Ascending aorta (tissue), 2 donors: ENCODE results near the gene ARPC1B. TPM values are rescaled to one million over a fixed set of nuclear protein-coding genes. Genes with fewer than 3 reads are reported as not detected.
"Not testable (repeated sequence)": the region's sequence is repeated elsewhere in the genome, so short reads cannot be mapped to it uniquely, and the experiment has no call there.

Experiments
- DNase-seq, 2 donors: peaks; one replicate each; pipeline ENCODE4 v3.0.0-alpha.2; 2019; ENCODE audit warnings: low spot score in 2 of 2
- H3K27ac ChIP-seq, 2 donors: fragments of 200-600 bp; sonication (generic); one replicate each; pipeline ENCODE4 v1.5.1; 2016 to 2017; ENCODE audit warnings: mild to moderate bottlenecking in 1 of 2
- H3K27me3 ChIP-seq: fragments of 200-600 bp; sonication (generic); one replicate; pipeline ENCODE4 v1.5.1; 2017
- H3K36me3 ChIP-seq, 2 donors: fragments of 200-600 bp; sonication (generic); one replicate each; pipeline ENCODE4 v1.5.1; 2016
- H3K4me1 ChIP-seq, 2 donors: fragments of 200-600 bp; sonication (generic); one replicate each; pipeline ENCODE4 v1.5.1; 2016 to 2017; ENCODE audit warnings: mild to moderate bottlenecking in 1 of 2
- H3K4me3 ChIP-seq, 2 donors: fragments of 200-600 bp; sonication (generic); one replicate each; pipeline ENCODE4 v1.5.1; 2016 to 2017; ENCODE audit warnings: mild to moderate bottlenecking in 1 of 2
- H3K9me3 ChIP-seq, 2 donors: fragments of 200-600 bp; sonication (generic); one replicate each; pipeline ENCODE4 v1.5.1; 2016
- CTCF ChIP-seq, 3 experiments: fragments of 200-600 bp in 2 of 3; fragments of 450-650 bp in 1 of 3; sonication (generic) in 2 of 3; IDR thresholded peaks; one replicate each; pipeline ENCODE4 v1.5.1; 2016 to 2019; ENCODE audit warnings: antibody characterized with exemption in 3 of 3, mild to moderate bottlenecking in 1 of 3, moderate library complexity in 1 of 3
- intact Hi-C: fragments of 100-400 bp; cut with DNase I; formaldehyde crosslinking; loops from one replicate; pipeline ENCODE4 v1.15.1; 2023
- total RNA-seq: library from RNA; depleted of rRNA; stranded (reverse); fragments of >200 nt; gene quantifications from one replicate; pipeline ENCODE4 v1.1.0, GENCODE V29; 2016

ARPC1B gene
- total RNA-seq, 1 donor from 2014 or later = 360 TPM

GRCh38 chr7:99379043-99379577 is 4.6 kb downstream of the ARPC1B start:
- peak in 1 of 3 experiments; percentile 10 for TF ChIP-seq CTCF (IDR thresholded peaks at IDR 0.05)

GRCh38 chr7:99379693-99380031 is 5.1 kb downstream of the ARPC1B start:
- intact Hi-C loops, H3K27me3 ChIP-seq, H3K9me3 ChIP-seq, DNase-seq, H3K36me3 ChIP-seq: not testable (repeated sequence)
- Histone ChIP-seq H3K4me3 (peak overlapping the region; percentile 28 to 42), H3K4me1 (peaks cover 19 to 39% of the 10 kb centered on the region in 2 donors), H3K27ac (peak overlapping the region; percentile 93 to 96)

More at GRCh38 chr7:99379043-99379577, 4.6 kb downstream of the ARPC1B start:
- no peaks in the 10 kb centered on the region for H3K9me3 ChIP-seq
- intact Hi-C loops = no loop called here
- peak overlapping the region; percentile 28 to 42 for H3K4me3 ChIP-seq
- no peaks in the 10 kb centered on the region for H3K27me3 ChIP-seq
- H3K27ac ChIP-seq = peak overlapping the region; percentile 93 to 96
- peak; percentile 56 to 94 for DNase-seq
- H3K4me1 ChIP-seq = peaks cover 19 to 39% of the 10 kb centered on the region in 2 donors
- peaks cover 4 to 9% of the 10 kb centered on the region in 2 donors for H3K36me3 ChIP-seq

GRCh38 chr7:99380032-99380822 is 5.7 kb downstream of the ARPC1B start:
- no peak for DNase-seq
- intact Hi-C loops = no loop called here
- Histone ChIP-seq H3K27ac (peak overlapping the region; percentile 93 to 96), H3K4me1 (peaks cover 19 to 39% of the 10 kb centered on the region in 2 donors), H3K27me3 (no peaks in the 10 kb centered on the region), H3K36me3 (peaks cover 4 to 9% of the 10 kb centered on the region in 2 donors), H3K4me3 (peak overlapping the region in 1 of 2 donors; percentile 42), H3K9me3 (no peaks in the 10 kb centered on the region)
- no peak for TF ChIP-seq CTCF (IDR thresholded peaks at IDR 0.05)

- H3K9me3 ChIP-seq = no peaks in the 10 kb centered on the region
- peak overlapping the region in 1 of 2 donors; percentile 42 for H3K4me3 ChIP-seq
- H3K36me3 ChIP-seq = peaks cover 11 to 14% of the 10 kb centered on the region in 2 donors
- peaks cover 19 to 33% of the 10 kb centered on the region in 2 donors for H3K4me1 ChIP-seq
- peak overlapping the region; percentile 93 to 96 for H3K27ac ChIP-seq
- DNase-seq = no peak
- no peaks in the 10 kb centered on the region for H3K27me3 ChIP-seq
- no peak for TF ChIP-seq CTCF (IDR thresholded peaks at IDR 0.05)
- intact Hi-C loops = no loop called here
Measured at GRCh38 chr7:99380823-99381663, 6.5 kb downstream of the ARPC1B start.

- no peak overlapping the region for H3K4me3 ChIP-seq
- H3K9me3 ChIP-seq = no peaks in the 10 kb centered on the region
- TF ChIP-seq CTCF (IDR thresholded peaks at IDR 0.05) = no peak
- peaks cover 19 to 30% of the 10 kb centered on the region in 2 donors for H3K4me1 ChIP-seq
- DNase-seq = no peak
- peak overlapping the region in 1 of 2 donors; percentile 34 for H3K27ac ChIP-seq
- H3K36me3 ChIP-seq = peaks cover 18 to 20% of the 10 kb centered on the region in 2 donors
- H3K27me3 ChIP-seq = no peaks in the 10 kb centered on the region
- intact Hi-C loops = no loop called here
Measured at GRCh38 chr7:99381664-99382075, 7.1 kb downstream of the ARPC1B start.
